Femur (tissue), 1 donor: ENCODE measurements around the gene FGF1.
A peak's percentile ranks its signal among the peaks of the same experiment; 100 is the strongest.

Experiments used
- DNase-seq: peaks from one replicate; pipeline ENCODE4 v3.0.0-alpha.2; 2017

The FGF1 gene

DNA sequence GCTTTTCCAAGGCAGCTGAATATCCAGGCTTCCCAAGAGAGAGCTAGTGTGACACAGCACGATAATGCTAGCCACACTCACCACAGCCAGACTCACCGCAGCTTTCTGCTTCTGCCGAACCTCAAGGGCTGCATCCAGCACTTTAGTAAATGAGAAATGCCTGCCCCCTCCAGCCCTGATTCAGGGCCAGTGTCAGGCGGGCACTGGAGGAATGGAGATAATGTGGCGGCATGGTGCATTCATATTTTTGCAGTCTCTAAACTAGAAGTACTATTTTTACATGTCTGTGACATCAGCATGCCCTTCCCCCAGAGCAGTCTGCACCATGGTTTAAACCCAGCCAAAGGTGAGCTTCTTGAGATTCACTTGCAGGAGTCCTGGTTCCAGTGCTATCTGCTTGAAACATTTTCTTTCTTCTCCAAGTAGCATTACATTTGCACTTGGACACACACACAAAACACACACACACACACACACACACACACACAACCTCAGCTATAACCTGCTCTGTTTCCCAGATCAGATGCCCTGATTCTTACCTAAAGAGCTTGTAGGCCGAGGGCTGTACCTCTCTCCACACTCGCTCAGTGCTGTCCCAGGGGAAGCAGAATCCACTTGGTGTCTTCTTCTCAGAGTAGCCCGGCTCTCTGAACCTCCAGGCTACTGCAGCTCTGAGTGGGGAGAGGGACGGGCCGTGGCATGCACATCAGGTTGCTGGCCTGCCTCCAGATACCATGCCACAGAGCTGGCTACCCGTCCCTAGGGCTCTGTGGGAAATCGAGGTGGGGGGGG is at the start of gene FGF1:
Gene FGF1 (minus strand): TSS at position 673 of the 792 bp plus-strand sequence. CDS start 71,963 bp downstream, outside the sequence.
- DNase-seq = peak; percentile 68

- DNase-seq = no peak
These were observed 41.8 kb upstream of the FGF1 start for GRCh38 chr5:142727735-142728047.

- DNase-seq = no peak
These were observed 40.4 kb upstream of the FGF1 start for GRCh38 chr5:142726188-142726731.

- DNase-seq = no peak
These were observed 39.6 kb upstream of the FGF1 start for GRCh38 chr5:142725231-142726187.

DNA sequence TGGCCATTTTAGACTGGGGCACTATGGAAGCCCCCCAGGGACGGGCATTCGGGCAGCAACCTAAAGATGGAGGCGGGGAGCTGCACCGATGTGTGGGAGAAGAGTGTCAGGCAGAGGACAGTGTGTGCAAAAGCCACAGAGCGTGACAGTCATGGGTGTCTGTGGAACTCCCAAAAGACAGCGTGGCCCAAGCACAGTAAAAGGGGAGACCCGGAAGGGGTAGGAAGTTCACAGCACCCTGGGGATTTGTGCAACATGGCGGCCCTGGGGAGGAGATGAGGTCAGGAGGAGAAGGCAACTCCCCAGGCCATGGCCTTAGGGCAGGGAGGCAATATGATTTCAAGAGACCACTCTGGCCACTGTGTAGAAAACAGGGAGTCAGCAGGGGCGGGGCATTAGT is 38.9 kb upstream of the FGF1 start:
- DNase-seq = no peak

GRCh38 chr5:142722896-142723295 is 37.0 kb upstream of the FGF1 start:
- no peak for DNase-seq

GRCh38 chr5:142722146-142722545 is 36.3 kb upstream of the FGF1 start:
- no peak for DNase-seq

GRCh38 chr5:142720641-142721271 is 34.9 kb upstream of the FGF1 start:
- DNase-seq = no peak

DNA sequence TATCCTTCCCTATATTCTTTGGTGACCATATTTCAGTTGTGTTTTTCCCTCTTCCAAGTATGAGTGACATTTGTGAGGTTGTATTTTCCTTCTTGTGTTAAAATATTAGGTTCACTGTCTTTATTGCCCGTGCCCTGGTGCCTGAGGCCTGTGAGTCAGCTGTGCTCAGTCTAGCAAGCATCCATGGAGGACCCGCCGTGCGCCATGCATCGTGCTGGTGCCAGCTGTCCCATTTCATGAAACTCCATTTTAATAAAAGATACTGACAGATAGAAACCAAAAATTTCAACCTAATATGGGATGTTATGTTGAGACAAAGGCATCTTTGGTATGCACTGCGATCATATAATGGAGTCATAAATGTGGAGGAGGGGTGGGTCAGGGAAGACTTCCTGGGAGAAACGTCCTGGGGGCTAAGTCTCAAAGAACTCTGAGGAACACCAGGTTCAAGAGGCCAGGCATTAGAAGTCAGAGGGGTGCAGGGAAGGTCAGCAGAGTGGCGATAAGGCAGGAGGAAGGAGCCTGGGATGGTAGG is 34.0 kb upstream of the FGF1 start:
- DNase-seq = no peak

- DNase-seq = peak; percentile 60
These were observed 31.8 kb upstream of the FGF1 start for GRCh38 chr5:142717582-142718215.

DNA sequence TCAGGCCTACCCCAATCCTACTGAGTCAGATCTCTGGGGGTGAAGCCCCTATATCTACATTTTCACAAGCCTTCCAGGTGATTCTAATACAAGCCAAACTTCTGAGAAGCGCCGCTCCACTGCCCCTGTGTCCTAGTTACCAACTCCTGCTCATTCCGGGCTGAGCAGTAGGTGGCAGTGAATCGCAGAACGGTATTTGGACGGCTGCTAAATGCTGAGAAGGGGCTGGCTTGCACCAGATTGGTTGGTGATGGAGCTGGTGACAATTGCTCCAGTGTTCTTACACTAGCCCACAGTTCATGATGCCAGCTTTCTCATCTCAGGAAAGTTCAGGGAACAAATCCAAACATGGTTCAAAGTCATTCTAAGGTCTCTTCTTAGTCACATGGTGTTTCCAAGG is 31.1 kb upstream of the FGF1 start:
- DNase-seq = peak; percentile 65

DNA sequence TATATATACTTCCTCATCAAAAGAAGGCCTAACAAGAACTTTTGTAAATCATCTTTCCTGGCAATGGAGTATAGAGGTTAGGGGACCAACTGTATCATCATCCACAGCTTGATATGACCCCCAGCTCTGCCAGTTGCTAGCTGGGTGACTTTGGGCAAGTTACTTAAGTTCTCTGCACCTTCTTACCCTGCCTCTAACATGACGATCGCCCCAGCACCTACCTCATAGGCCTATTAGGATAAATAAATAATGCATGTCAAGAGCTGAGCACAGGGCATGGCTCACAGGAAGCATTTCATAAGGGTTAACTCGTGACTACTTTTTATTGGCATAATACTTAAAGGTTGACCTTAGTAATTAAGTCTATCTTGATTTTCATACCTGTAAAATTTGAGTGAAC is 29.4 kb upstream of the FGF1 start:
- DNase-seq = no peak

DNA sequence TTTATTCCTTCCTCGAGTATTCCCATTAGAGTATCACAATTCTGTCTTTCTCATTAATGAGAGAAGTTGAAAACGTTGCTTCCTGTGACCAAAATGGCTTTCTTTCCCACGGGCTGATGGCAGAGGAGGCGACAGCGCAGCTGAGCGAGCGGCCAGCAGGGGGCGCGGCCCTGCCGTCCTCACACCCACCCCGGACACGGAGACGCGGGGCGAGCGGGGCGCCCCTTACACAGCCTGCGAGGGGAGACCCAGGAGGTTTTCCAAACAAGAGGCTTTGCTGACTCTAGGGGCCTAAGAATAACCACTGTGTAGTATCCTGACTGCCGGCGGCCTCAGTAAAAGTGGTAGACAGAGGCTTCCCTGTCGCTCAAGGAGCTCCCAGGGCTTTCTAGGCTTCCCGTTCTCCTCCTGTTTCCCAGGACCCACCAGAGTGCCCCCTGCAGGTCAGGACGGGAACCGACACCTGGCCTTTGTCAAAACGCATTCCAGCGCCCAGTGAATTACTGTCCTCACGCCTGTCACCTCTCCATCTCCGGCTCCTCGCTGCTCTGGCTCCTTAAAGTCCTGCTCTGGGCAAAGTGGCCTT is 27.3 kb upstream of the FGF1 start:
- DNase-seq = peak; percentile 90

- DNase-seq = no peak
These were observed 17.3 kb upstream of the FGF1 start for GRCh38 chr5:142703153-142703552.

- DNase-seq = no peak
These were observed 15.9 kb upstream of the FGF1 start for GRCh38 chr5:142701673-142702311.

DNA sequence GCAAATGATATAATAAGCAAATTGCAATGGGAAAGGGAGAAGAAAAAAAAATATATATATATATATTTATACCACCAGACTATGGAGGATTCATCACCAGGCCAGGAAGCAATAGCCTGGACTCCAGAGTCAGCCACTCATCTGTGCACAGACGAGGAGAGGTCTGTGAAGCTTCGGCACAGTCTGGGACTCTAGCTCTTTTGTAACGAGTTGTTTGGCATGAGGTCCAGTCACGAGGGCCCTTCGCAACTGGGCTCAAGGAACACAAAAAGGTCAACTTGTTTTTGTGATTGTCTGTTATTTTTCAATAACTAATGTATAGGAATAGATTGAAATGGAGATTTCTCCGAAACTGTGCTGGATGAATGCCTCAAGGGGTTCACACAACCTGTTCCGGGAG is 14.7 kb upstream of the FGF1 start:
- no peak for DNase-seq

DNA sequence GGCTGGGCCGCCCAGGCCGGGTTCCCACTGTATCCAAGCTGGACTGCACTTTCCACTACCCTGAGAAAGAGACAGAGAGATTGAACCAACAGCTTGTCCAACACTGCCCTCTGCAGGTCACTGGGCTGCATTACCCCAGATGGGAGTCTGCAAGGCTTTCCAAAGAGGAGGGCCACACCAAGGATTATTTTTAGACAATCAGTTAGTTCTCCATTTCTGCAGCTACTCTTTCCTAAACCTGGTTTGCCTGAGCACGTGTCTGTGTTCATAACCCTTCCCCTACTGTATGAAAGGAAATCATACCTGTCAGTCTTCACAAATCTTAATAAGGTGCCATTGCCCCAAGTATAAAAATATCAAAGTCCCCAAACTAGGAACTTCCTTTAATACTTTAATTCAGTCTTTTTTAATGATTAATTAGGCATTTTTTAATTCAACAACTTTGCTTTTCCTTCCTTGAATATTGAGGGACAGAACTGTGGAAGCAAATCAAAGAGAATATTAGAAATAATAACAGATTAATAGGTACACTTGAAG is 13.4 kb upstream of the FGF1 start:
- DNase-seq = peak; percentile 94

DNA sequence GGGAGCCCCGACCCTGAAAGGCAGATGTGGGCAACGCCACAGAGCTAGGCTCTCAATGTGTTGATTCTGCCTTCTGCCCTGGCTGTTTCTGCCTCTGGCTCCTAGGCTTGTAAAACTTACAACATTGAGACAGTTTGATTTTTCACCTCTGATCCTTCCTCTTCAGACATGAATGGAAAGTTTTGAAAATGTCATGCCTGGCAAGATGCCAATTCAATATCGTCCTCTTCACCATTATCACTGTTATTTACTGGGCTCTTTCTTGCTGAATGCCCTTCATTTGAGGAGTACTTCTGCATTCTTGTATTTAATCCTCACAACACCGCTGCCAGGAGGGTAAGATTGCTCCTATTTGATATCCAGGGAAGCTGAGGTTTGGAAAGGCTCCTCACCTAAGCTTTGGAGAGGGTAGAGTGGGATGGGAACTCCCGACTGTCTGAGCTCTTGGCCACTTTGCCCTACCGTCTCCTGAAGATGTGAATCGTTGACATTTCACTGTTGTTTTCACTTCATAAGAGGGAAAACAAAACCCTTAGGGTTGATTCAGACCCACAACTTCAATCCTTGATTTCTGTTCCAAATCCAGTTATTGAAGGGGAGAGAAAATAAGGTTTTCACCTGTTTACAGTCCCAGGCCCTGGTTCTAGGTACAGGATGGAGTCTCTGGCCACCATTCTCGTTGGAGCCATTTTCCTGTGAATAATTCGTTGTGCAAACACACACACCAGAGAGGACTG is 12.7 kb upstream of the FGF1 start:
- no peak for DNase-seq

DNA sequence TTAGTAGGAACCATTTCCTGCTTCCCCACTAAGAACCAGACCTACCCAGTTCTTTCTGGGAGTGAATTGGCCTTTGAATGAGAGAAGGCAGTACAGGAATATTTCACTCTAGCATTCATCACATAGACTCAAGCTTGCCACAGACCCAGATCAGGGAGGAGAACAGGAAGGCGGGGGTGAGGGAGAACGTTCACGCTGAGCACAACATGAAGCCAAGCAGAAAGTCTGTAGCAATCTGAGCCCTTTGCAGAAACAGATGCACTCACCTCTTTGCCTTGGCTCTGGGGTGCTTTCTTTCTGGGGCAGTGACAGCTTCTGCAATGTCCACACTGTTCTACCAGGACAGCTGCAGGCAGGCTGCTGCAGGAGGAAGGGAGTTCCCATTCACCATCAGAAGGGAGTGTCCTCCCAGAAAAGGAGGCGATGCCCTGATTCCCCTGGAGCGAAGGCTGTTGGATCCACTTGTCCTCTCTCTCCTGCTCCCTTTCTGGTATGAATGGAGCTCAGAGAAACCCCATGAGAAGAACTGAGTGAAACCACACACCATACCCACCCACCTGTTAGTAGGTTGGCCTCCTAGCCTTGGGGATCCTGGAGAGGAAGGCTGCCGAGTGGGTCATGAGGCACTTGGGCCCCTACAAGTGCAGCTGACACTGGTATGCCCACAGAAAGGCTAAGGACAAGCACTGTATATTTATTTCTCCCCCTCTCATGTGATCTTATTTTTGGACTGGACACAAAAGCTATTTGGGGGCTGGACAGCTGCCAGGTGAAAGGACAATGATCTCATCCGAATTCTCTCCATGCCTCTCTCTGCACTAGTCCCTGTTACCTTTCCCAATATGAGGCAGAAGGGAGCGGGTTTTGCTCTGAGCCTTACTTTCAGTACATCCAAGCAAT is 11.7 kb upstream of the FGF1 start:
- DNase-seq = peak; percentile 78
